Ovary (tissue), 3 donors: ENCODE measurements around the gene ZNF385D.

Experiments used
- CTCF ChIP-seq, 3 donors: fragments of 450-650 bp in 2 of 3; fragments of 200-600 bp in 1 of 3; IDR thresholded peaks; one replicate each; pipeline versions ENCODE4 v1.5.1 to v1.8.0; 2016 to 2022; ENCODE audit warnings: antibody characterized with exemption in 3 of 3, mild to moderate bottlenecking in 1 of 3
- POLR2A ChIP-seq: fragments of 450-650 bp; IDR thresholded peaks from one replicate; pipeline ENCODE4 v1.6.1; 2017; ENCODE audit warnings: antibody characterized with exemption, mild to moderate bottlenecking, moderate library complexity
- donor health status: DM: no; HTN: no; CAD: no.

- TF ChIP-seq CTCF (IDR thresholded peaks at IDR 0.05) (no peak), POLR2A (no peak)
These were observed 216.5 kb downstream of the ZNF385D start for GRCh38 chr3:21534462-21534861.
